IMR-90 (cell line): ENCODE measurements around the gene GALK1. TPM values are rescaled to one million over a fixed set of nuclear protein-coding genes. Genes with fewer than 3 reads are reported as not detected.

Source experiments
- ATAC-seq: fragments of 200-7000 bp; cut with Tn5 transposase; 2 replicates; pipeline ENCODE4 v1.9.1; 2020; ENCODE audit warnings: low read depth, mild to moderate bottlenecking, moderate library complexity
- BruUV-seq: library from RNA; stranded (reverse); fragments of 400-500 nt; replicated peaks from 2 replicates; lab custom pipeline; 2021; lab: Mats Ljungman, UMichigan
- CTCF ChIA-PET: fragments of 300-600 bp; formaldehyde crosslinking; extraction: SDS; loops from one replicate; lab custom pipeline; 2021; ENCODE audit warnings: antibody characterized with exemption; lab: Yijun Ruan, JAX
- POLR2A ChIA-PET: fragments of 300-600 bp; sonication (Branson Sonifier 250); formaldehyde crosslinking; loops from one replicate; lab custom pipeline; 2022; ENCODE audit warnings: antibody characterized with exemption; ENCODE audit not compliant: unreplicated experiment; lab: Charles Lee
- DNase-seq: peaks from one replicate; pipeline ENCODE4 v3.0.0; 2013
- H2AFZ ChIP-seq: replicated peaks from 2 replicates; pipeline ENCODE3; 2013; ENCODE audit warnings: low read length, mild to moderate bottlenecking; ENCODE audit not compliant: poor library complexity
- H2AK5ac ChIP-seq: 2 replicates; pipeline ENCODE4 v1.6.1; 2013; ENCODE audit warnings: low read depth, low read length, inconsistent platforms
- H2AK9ac ChIP-seq: replicated peaks from 2 replicates; pipeline ENCODE3; 2013; ENCODE audit warnings: mild to moderate bottlenecking, low read depth, low read length, moderate library complexity; ENCODE audit not compliant: poor library complexity
- H2BK120ac ChIP-seq: 2 replicates; pipeline ENCODE4 v1.6.1; 2013; ENCODE audit warnings: low read depth, low read length, inconsistent platforms
- H2BK15ac ChIP-seq: 3 replicates; pipeline ENCODE4 v1.6.1; 2013; ENCODE audit warnings: low read depth, low read length, inconsistent platforms
- H2BK20ac ChIP-seq: 2 replicates; pipeline ENCODE4 v1.6.1; 2013; ENCODE audit warnings: low read depth, mild to moderate bottlenecking, inconsistent platforms, low read length, moderate library complexity
- H2BK5ac ChIP-seq: 2 replicates; pipeline ENCODE4 v1.6.1; 2013; ENCODE audit warnings: mild to moderate bottlenecking, low read depth, low read length, inconsistent platforms; ENCODE audit not compliant: poor library complexity, severe bottlenecking
- H3K14ac ChIP-seq: replicated peaks from 2 replicates; pipeline ENCODE4 v1.6.1; 2013; ENCODE audit warnings: low read depth, low read length, inconsistent platforms
- H3K18ac ChIP-seq: 2 replicates; pipeline ENCODE4 v1.6.1; 2013; ENCODE audit warnings: low read depth, low read length, control low read depth
- H3K23ac ChIP-seq: 2 replicates; pipeline ENCODE4 v1.6.1; 2013; ENCODE audit warnings: low read depth, low read length, inconsistent platforms
- H3K27ac ChIP-seq: 2 replicates; pipeline ENCODE4 v1.5.1; 2013; ENCODE audit warnings: mild to moderate bottlenecking, control low read depth, low read length; ENCODE audit not compliant: insufficient read depth
- H3K27me3 ChIP-seq: 2 replicates; pipeline ENCODE4 v1.6.1; 2013; ENCODE audit warnings: low read length; ENCODE audit not compliant: control insufficient read depth, insufficient read depth
- H3K36me3 ChIP-seq: 2 replicates; pipeline ENCODE4 v1.6.1; 2013; ENCODE audit warnings: low read length, mixed read lengths; ENCODE audit not compliant: control insufficient read depth, insufficient read depth
- H3K4ac ChIP-seq: 2 replicates; pipeline ENCODE4 v1.6.1; 2013; ENCODE audit warnings: low read depth, low read length, inconsistent platforms
- H3K4me1 ChIP-seq: 2 replicates; pipeline ENCODE4 v1.6.1; 2013; ENCODE audit warnings: low read length, mixed read lengths; ENCODE audit not compliant: control insufficient read depth, insufficient read depth
- H3K4me2 ChIP-seq: 2 replicates; pipeline ENCODE4 v1.6.1; 2013; ENCODE audit warnings: low read depth, mild to moderate bottlenecking, control low read depth, low read length, moderate library complexity
- H3K4me3 ChIP-seq: 2 replicates; pipeline ENCODE4 v1.5.1; 2013; ENCODE audit warnings: low read depth, mild to moderate bottlenecking, control low read depth, low read length, moderate library complexity; ENCODE audit not compliant: insufficient read depth
- H3K56ac ChIP-seq: 2 replicates; pipeline ENCODE4 v1.6.1; 2013; ENCODE audit warnings: low read length, inconsistent platforms; ENCODE audit not compliant: insufficient read depth; ENCODE audit errors: extremely low read depth
- H3K79me1 ChIP-seq, 2 experiments: 2 replicates each; pipeline ENCODE4 v1.6.1; 2013; ENCODE audit warnings: low read length in 2 of 2, inconsistent platforms in 1 of 2, low read depth in 1 of 2
- H3K9ac ChIP-seq: 2 replicates; pipeline ENCODE4 v1.6.1; 2013; ENCODE audit warnings: low read depth, low read length, control low read depth
- H3K9me1 ChIP-seq: 2 replicates; pipeline ENCODE4 v1.6.1; 2013; ENCODE audit warnings: low read length, inconsistent platforms; ENCODE audit not compliant: insufficient read depth
- H3K9me3 ChIP-seq: 2 replicates; pipeline ENCODE4 v1.6.1; 2013; ENCODE audit warnings: low read length; ENCODE audit not compliant: control insufficient read depth, insufficient read depth
- H4K20me1 ChIP-seq: 2 replicates; pipeline ENCODE4 v1.6.1; 2013; ENCODE audit warnings: low read length, inconsistent platforms; ENCODE audit not compliant: insufficient read depth
- H4K5ac ChIP-seq: 2 replicates; pipeline ENCODE4 v1.6.1; 2013; ENCODE audit warnings: mild to moderate bottlenecking, low read depth, low read length, control low read depth
- H4K8ac ChIP-seq, 2 experiments: 2 replicates each; pipeline ENCODE4 v1.6.1; 2013; ENCODE audit warnings: low read depth in 2 of 2, low read length in 2 of 2, control low read depth in 1 of 2, inconsistent platforms in 1 of 2
- H4K91ac ChIP-seq: 2 replicates; pipeline ENCODE4 v1.6.1; 2013; ENCODE audit warnings: low read depth, low read length, inconsistent platforms; ENCODE audit not compliant: insufficient read depth
- BHLHE40 ChIP-seq: fragments of 150-350 bp; IDR thresholded peaks from 2 replicates; pipeline ENCODE4 v1.6.1; 2016; ENCODE audit warnings: mild to moderate bottlenecking, low read depth, low read length
- CHD1 ChIP-seq: IDR thresholded peaks from 2 replicates; pipeline ENCODE4 v1.6.1; 2012; ENCODE audit warnings: low read depth, low read length, improper control_type of control experiment
- FOS ChIP-seq: fragments of 150-350 bp; IDR thresholded peaks from 2 replicates; pipeline ENCODE4 v1.6.1; 2016; ENCODE audit warnings: low read depth, low read length
- MXI1 ChIP-seq: IDR thresholded peaks from 2 replicates; pipeline ENCODE4 v1.6.1; 2012; ENCODE audit warnings: low read depth, mild to moderate bottlenecking, low read length, moderate library complexity, borderline replicate concordance
- NFE2L2 ChIP-seq: fragments of 150-350 bp; IDR thresholded peaks from 2 replicates; pipeline ENCODE4 v1.6.1; 2016; ENCODE audit warnings: low read depth, mild to moderate bottlenecking, low read length
- POLR2A ChIP-seq: IDR thresholded peaks from 2 replicates; pipeline ENCODE4 v1.6.1; 2012; ENCODE audit warnings: mild to moderate bottlenecking, low read depth, low read length
- RCOR1 ChIP-seq: IDR thresholded peaks from 2 replicates; pipeline ENCODE4 v1.6.1; 2012; ENCODE audit warnings: mild to moderate bottlenecking, low read length, improper control_type of control experiment; ENCODE audit not compliant: insufficient replicate concordance
- RFX5 ChIP-seq: IDR thresholded peaks from 2 replicates; pipeline ENCODE4 v1.8.0; 2012; ENCODE audit warnings: low read depth, mild to moderate bottlenecking, low read length, moderate library complexity
- SMC3 ChIP-seq: fragments of 150-350 bp; IDR thresholded peaks from 2 replicates; pipeline ENCODE4 v1.6.1; 2016; ENCODE audit warnings: low read depth, mild to moderate bottlenecking, antibody characterized with exemption, low read length, moderate library complexity
- WGBS, 2 experiments: methylation state at CpG; one replicate each; pipeline versions ENCODE4 v1.1.5 to v1.1.7; 2013; ENCODE audit warnings: missing lambda C conversion rate in 2 of 2; ENCODE audit not compliant: insufficient read length in 1 of 2; ENCODE audit errors: extremely low coverage in 2 of 2; 5-methylcytosine and 5-hydroxymethylcytosine counted together
- dilution Hi-C: fragments of 300-500 bp; cut with HindIII; formaldehyde crosslinking; loops from one replicate; pipeline ENCODE4 v1.14.3; 2018; ENCODE audit warnings: low sequenced_read_pairs; ENCODE audit not compliant: unreplicated experiment
- in situ Hi-C: fragments of 300-500 bp; cut with MboI; formaldehyde crosslinking; loops from 3 replicates; pipeline ENCODE4 v1.14.3; 2019; ENCODE audit warnings: low sequenced_read_pairs, inconsistent platforms, mixed read lengths
- intact Hi-C: fragments of 100-400 bp; cut with micrococcal nuclease; formaldehyde crosslinking; loops from 2 replicates; pipeline ENCODE4 v1.10.0; 2022
- polyA plus RNA-seq, 3 experiments: library from polyadenylated mRNA; depleted of rRNA; stranded (reverse); fragments of >200 nt; gene quantifications; 2 replicates each; pipeline ENCODE4 v1.2.3, GENCODE V29; 2012; ENCODE audit warnings: low replicate concordance in 1 of 3
- total RNA-seq: library from RNA; depleted of rRNA; stranded (reverse); fragments of >200 nt; gene quantifications from 2 replicates; pipeline ENCODE4 v1.2.3, GENCODE V29; 2012
- TF ChIP-seq, protein P1 (sequence below): fragments of 150-350 bp; IDR thresholded peaks from 2 replicates; pipeline ENCODE4 v1.6.1; 2016; ENCODE audit warnings: low read depth, mild to moderate bottlenecking, low read length, moderate library complexity, borderline replicate concordance
- TF ChIP-seq, protein P2 (sequence below): conservative IDR thresholded peaks from 2 replicates; pipeline ENCODE4 v1.5.1; 2012; ENCODE audit warnings: mild to moderate bottlenecking, low read depth, low read length, improper control_type of control experiment

GALK1 gene
- total and polyA plus RNA-seq, 2 of the 4 experiments (the other 2 are of a cell fraction): 19.9 to 21.9 TPM

DNA sequence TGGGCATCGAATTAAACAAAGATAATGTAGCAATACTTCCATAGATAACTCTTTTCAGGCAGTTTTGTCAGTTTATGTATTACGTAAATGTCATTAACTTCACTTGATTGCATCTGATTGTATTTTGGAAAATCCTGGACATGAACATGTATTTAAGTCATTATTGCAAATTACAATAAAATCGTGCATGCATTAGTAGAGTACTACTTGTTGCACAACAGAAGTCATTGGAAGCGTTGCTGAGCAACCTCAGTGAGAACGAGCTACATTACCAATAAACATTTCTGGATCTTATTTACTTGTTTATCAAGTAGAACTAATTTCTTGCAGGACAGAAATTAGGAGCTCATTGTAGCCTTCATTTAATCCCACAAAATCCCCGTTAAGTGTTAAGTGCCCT lies 26.3 kb upstream of the GALK1 start:
- no peak overlapping the region for H2AK9ac ChIP-seq
- no peak for ATAC-seq
- peaks cover 4% of the 10 kb centered on the region for H3K4me1 ChIP-seq
- no TSS peak for BruUV-seq
- H4K5ac ChIP-seq: no peak overlapping the region
- dilution Hi-C loops (no loop called here), in situ Hi-C loops (no loop called here), intact Hi-C loops (no loop called here)
- no peaks in the 10 kb centered on the region for H3K9me3 ChIP-seq
- peaks cover 8% of the 10 kb centered on the region for H3K36me3 ChIP-seq
- no peak overlapping the region for H2BK20ac ChIP-seq
- H2BK120ac ChIP-seq: no peak overlapping the region
- H4K91ac ChIP-seq: no peak overlapping the region
- no peak overlapping the region for H3K4ac ChIP-seq
- H2BK15ac ChIP-seq: no peak overlapping the region
- H3K79me1 ChIP-seq: peaks cover 31 to 70% of the 10 kb centered on the region in 2 experiments
- H3K56ac ChIP-seq: no peak overlapping the region
- TF ChIP-seq, protein P1, sequence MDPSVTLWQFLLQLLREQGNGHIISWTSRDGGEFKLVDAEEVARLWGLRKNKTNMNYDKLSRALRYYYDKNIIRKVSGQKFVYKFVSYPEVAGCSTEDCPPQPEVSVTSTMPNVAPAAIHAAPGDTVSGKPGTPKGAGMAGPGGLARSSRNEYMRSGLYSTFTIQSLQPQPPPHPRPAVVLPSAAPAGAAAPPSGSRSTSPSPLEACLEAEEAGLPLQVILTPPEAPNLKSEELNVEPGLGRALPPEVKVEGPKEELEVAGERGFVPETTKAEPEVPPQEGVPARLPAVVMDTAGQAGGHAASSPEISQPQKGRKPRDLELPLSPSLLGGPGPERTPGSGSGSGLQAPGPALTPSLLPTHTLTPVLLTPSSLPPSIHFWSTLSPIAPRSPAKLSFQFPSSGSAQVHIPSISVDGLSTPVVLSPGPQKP: no peak
- TF ChIP-seq SMC3 (no peak), MXI1 (no peak), POLR2A (no peak), RCOR1 (no peak), CHD1 (no peak), BHLHE40 (no peak), NFE2L2 (no peak), FOS (no peak), RFX5 (no peak)
- TF ChIP-seq, protein P2, sequence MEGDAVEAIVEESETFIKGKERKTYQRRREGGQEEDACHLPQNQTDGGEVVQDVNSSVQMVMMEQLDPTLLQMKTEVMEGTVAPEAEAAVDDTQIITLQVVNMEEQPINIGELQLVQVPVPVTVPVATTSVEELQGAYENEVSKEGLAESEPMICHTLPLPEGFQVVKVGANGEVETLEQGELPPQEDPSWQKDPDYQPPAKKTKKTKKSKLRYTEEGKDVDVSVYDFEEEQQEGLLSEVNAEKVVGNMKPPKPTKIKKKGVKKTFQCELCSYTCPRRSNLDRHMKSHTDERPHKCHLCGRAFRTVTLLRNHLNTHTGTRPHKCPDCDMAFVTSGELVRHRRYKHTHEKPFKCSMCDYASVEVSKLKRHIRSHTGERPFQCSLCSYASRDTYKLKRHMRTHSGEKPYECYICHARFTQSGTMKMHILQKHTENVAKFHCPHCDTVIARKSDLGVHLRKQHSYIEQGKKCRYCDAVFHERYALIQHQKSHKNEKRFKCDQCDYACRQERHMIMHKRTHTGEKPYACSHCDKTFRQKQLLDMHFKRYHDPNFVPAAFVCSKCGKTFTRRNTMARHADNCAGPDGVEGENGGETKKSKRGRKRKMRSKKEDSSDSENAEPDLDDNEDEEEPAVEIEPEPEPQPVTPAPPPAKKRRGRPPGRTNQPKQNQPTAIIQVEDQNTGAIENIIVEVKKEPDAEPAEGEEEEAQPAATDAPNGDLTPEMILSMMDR: no peak
- H3K4me2 ChIP-seq: no peak overlapping the region
- H3K9ac ChIP-seq: no peak overlapping the region
- H2AK5ac ChIP-seq: no peak overlapping the region
- no peak overlapping the region for H3K4me3 ChIP-seq
- no peak overlapping the region for H3K14ac ChIP-seq
- ChIA-PET CTCF (interaction anchor here (0.6 kb wide), 1 partner anchor 109 kb away, joined by 3 read pairs; no protein-coding TSS in a partner anchor), POLR2A (no interaction called here)
- WGBS, 2 experiments: no CpG with 5 or more reads among the region's 6 CpGs
- H3K18ac ChIP-seq: no peak overlapping the region
- H4K20me1 ChIP-seq: no peaks in the 10 kb centered on the region; the same call in 1 of the 2 replicates
- no peak overlapping the region for H3K27ac ChIP-seq
- H2BK5ac ChIP-seq: no peak overlapping the region
- H3K23ac ChIP-seq: no peak overlapping the region
- no peak overlapping the region for H2AFZ ChIP-seq
- no peaks in the 10 kb centered on the region for H3K27me3 ChIP-seq
- H3K9me1 ChIP-seq: peaks cover 6% of the 10 kb centered on the region
- no peak for DNase-seq
- no peak overlapping the region for H4K8ac ChIP-seq
